ENCODE results near the gene IPO7. TPM values are rescaled to one million over a fixed set of nuclear protein-coding genes. Genes with fewer than 3 reads are reported as not detected.

Gene IPO7
- total and polyA plus RNA-seq, 2 of the 13 experiments (the other 11 are each of a cell fraction or from before 2014, with no cell fraction given), result 59.4 to 98.4 TPM

- TF ChIP-seq CREM (IDR thresholded peaks at IDR 0.05) (no peak), CREM (CRISPR knock-in tag; IDR thresholded peaks at IDR 0.05) (no peak), GTF2F1 (IDR thresholded peaks at IDR 0.05; ENCODE audit: low read length) (peak; percentile 65), FOXC1 (CRISPR knock-in tag; IDR thresholded peaks at IDR 0.05; ENCODE audit: borderline replicate concordance) (no peak), CBX1 (IDR thresholded peaks at IDR 0.05; ENCODE audit: low read depth) (no peak), RARG (CRISPR knock-in tag; IDR thresholded peaks at IDR 0.05; ENCODE audit: low read depth) (no peak), SOX6 (IDR thresholded peaks at IDR 0.05) (no peak), SOX6 (CRISPR knock-in tag; IDR thresholded peaks at IDR 0.05) (no peak), ZNF337 (CRISPR knock-in tag; IDR thresholded peaks at IDR 0.05; ENCODE audit: borderline replicate concordance, low read depth) (no peak), XRCC5 (optimal IDR thresholded peaks at IDR 0.05; ENCODE audit: low read length) (no peak), IKZF1 (IDR thresholded peaks at IDR 0.05) (no peak), ZNF598 (CRISPR knock-in tag; IDR thresholded peaks at IDR 0.05; ENCODE audit: borderline replicate concordance) (no peak), MAFF (IDR thresholded peaks at IDR 0.05; ENCODE audit: low read depth, low read length) (peak; percentile 18; the same call in 1 of the 2 replicates), KLF9 (CRISPR knock-in tag; IDR thresholded peaks at IDR 0.05; ENCODE audit: low read depth) (no peak), GLI4 (CRISPR knock-in tag; IDR thresholded peaks at IDR 0.05; ENCODE audit: borderline replicate concordance) (no peak), FOXA3 (CRISPR knock-in tag; IDR thresholded peaks at IDR 0.05) (no peak), KDM6A (CRISPR knock-in tag; IDR thresholded peaks at IDR 0.05; ENCODE audit: low read depth) (no peak), FIP1L1 (IDR thresholded peaks at IDR 0.05; ENCODE audit: borderline replicate concordance, insufficient read depth, low read depth, low read length) (no peak; the same call in 1 of the 2 replicates), BHLHE40 (IDR thresholded peaks at IDR 0.05; ENCODE audit: low read length) (no peak), MAF1 (CRISPR knock-in tag; IDR thresholded peaks at IDR 0.05; ENCODE audit: borderline replicate concordance) (no peak), ARNTL (CRISPR knock-in tag; IDR thresholded peaks at IDR 0.05) (no peak)
- TF ChIP-seq, protein P1, sequence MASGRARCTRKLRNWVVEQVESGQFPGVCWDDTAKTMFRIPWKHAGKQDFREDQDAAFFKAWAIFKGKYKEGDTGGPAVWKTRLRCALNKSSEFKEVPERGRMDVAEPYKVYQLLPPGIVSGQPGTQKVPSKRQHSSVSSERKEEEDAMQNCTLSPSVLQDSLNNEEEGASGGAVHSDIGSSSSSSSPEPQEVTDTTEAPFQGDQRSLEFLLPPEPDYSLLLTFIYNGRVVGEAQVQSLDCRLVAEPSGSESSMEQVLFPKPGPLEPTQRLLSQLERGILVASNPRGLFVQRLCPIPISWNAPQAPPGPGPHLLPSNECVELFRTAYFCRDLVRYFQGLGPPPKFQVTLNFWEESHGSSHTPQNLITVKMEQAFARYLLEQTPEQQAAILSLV (CRISPR knock-in tag; IDR thresholded peaks at IDR 0.05; ENCODE audit: borderline replicate concordance), result peak; percentile 85; the same call in 1 of the 2 replicates
- TF ChIP-seq, protein P2, sequence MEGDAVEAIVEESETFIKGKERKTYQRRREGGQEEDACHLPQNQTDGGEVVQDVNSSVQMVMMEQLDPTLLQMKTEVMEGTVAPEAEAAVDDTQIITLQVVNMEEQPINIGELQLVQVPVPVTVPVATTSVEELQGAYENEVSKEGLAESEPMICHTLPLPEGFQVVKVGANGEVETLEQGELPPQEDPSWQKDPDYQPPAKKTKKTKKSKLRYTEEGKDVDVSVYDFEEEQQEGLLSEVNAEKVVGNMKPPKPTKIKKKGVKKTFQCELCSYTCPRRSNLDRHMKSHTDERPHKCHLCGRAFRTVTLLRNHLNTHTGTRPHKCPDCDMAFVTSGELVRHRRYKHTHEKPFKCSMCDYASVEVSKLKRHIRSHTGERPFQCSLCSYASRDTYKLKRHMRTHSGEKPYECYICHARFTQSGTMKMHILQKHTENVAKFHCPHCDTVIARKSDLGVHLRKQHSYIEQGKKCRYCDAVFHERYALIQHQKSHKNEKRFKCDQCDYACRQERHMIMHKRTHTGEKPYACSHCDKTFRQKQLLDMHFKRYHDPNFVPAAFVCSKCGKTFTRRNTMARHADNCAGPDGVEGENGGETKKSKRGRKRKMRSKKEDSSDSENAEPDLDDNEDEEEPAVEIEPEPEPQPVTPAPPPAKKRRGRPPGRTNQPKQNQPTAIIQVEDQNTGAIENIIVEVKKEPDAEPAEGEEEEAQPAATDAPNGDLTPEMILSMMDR (CRISPR knock-in tag; IDR thresholded peaks at IDR 0.05), result no peak
- TF ChIP-seq, protein P3, sequence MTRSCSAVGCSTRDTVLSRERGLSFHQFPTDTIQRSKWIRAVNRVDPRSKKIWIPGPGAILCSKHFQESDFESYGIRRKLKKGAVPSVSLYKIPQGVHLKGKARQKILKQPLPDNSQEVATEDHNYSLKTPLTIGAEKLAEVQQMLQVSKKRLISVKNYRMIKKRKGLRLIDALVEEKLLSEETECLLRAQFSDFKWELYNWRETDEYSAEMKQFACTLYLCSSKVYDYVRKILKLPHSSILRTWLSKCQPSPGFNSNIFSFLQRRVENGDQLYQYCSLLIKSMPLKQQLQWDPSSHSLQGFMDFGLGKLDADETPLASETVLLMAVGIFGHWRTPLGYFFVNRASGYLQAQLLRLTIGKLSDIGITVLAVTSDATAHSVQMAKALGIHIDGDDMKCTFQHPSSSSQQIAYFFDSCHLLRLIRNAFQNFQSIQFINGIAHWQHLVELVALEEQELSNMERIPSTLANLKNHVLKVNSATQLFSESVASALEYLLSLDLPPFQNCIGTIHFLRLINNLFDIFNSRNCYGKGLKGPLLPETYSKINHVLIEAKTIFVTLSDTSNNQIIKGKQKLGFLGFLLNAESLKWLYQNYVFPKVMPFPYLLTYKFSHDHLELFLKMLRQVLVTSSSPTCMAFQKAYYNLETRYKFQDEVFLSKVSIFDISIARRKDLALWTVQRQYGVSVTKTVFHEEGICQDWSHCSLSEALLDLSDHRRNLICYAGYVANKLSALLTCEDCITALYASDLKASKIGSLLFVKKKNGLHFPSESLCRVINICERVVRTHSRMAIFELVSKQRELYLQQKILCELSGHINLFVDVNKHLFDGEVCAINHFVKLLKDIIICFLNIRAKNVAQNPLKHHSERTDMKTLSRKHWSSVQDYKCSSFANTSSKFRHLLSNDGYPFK (CRISPR knock-in tag; IDR thresholded peaks at IDR 0.05; ENCODE audit: borderline replicate concordance), result no peak
- TF ChIP-seq, protein P4, sequence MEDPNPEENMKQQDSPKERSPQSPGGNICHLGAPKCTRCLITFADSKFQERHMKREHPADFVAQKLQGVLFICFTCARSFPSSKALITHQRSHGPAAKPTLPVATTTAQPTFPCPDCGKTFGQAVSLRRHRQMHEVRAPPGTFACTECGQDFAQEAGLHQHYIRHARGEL (CRISPR knock-in tag; IDR thresholded peaks at IDR 0.05), result no peak
- TF ChIP-seq, protein P5, sequence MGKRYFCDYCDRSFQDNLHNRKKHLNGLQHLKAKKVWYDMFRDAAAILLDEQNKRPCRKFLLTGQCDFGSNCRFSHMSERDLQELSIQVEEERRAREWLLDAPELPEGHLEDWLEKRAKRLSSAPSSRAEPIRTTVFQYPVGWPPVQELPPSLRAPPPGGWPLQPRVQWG (CRISPR knock-in tag; IDR thresholded peaks at IDR 0.05; ENCODE audit: borderline replicate concordance, low read depth), result no peak
These were observed 76.8 kb downstream of the IPO7 start (continued) for GRCh38 chr11:9461063-9461759.

Data from HepG2 (cell line).